AG09319 (cell line): ENCODE measurements around the gene ZC3H7B.

Experiments
- DNase-seq: peaks from one replicate; pipeline ENCODE4 v3.0.0-alpha.2; 2010; ENCODE audit warnings: low read depth; ENCODE audit errors: extremely low read depth
- CTCF ChIP-seq: IDR thresholded peaks from 2 replicates; pipeline ENCODE4 v1.5.1; 2011; ENCODE audit warnings: low read depth, mild to moderate bottlenecking, inconsistent platforms, low read length, moderate library complexity

The ZC3H7B gene

DNA sequence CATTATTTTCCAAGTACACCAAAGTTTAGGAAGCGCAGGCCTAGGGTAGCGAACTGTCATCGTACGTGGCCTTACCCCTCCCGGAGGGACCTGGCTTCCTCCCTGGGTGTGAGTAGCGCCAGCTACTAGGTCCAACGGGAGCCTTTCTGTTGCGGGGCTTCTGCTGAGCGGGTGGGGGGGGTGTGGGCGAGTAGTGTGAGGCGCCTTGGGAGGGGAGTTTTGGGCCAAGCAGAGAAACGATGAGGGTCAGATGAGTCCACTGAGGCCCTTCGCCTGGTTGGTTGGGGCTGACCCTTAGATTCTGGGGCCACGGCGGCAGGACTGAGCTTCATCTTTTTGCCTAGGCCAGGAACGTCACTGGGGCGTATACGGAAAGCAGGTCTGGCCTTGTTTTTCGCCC, 81.3 kb downstream of the ZC3H7B start:
- no peak for TF ChIP-seq CTCF
- DNase-seq: no peak

DNA sequence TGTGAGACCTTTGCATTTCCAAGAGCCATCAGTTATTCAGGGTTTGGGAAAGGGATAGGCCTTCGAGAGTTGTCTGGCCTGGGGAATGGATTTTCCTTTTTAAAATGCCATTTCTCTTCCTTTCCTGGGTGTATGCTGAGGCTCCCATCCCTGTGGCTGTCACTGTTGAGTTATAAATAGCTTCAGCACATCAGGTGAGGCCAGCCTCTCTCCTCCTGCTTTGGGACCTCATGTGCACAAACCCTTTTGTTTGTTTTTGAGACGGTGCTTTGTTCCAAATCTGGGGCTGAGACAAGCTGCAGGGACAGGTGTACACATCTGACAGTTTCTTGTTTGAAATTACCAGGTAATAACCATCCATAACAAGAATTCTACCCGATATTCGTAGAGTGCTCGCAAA, 81.8 kb downstream of the ZC3H7B start:
- TF ChIP-seq CTCF: no peak
- DNase-seq: no peak

DNA sequence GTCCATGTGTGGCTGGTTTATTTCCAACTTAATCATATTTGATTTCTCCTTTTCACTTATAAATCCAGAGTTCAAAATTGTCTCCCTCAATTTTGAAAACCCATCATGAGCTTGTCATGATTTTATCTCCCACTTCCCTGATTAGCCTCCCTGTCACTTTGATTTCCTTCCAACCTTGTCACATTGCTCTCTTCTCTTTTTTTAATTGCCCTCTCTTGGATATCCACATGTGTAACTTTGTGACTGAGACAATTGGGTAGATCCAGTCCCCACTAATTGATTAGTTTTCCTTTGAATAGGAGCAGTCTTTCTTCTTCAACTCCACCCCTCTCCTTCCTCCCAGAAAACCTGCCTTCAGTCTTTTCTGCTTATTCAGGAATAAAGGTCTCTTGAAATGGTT, 82.8 kb downstream of the ZC3H7B start:
- no peak for TF ChIP-seq CTCF
- no peak for DNase-seq

DNA sequence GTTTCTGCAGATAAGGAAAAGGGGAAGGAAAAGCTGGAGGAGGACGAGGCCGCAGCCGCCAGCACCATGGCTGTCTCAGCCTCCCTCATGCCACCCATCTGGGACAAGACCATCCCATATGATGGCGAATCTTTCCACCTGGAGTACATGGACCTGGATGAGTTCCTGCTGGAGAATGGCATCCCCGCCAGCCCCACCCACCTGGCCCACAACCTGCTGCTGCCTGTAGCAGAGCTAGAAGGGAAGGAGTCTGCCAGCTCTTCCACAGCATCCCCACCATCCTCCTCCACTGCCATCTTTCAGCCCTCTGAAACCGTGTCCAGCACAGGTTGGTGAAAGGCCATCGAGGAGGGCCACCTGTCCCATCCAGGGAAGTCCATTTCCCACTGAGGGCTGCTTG, 86.0 kb downstream of the ZC3H7B start:
- no peak for TF ChIP-seq CTCF
- DNase-seq: no peak

GRCh38 chr22:41394012-41394356, 92.7 kb downstream of the ZC3H7B start:
- no peak for DNase-seq
- TF ChIP-seq CTCF: no peak

- TF ChIP-seq CTCF: no peak
- no peak for DNase-seq
Measured at GRCh38 chr22:41395531-41396240, 94.4 kb downstream of the ZC3H7B start.

DNA sequence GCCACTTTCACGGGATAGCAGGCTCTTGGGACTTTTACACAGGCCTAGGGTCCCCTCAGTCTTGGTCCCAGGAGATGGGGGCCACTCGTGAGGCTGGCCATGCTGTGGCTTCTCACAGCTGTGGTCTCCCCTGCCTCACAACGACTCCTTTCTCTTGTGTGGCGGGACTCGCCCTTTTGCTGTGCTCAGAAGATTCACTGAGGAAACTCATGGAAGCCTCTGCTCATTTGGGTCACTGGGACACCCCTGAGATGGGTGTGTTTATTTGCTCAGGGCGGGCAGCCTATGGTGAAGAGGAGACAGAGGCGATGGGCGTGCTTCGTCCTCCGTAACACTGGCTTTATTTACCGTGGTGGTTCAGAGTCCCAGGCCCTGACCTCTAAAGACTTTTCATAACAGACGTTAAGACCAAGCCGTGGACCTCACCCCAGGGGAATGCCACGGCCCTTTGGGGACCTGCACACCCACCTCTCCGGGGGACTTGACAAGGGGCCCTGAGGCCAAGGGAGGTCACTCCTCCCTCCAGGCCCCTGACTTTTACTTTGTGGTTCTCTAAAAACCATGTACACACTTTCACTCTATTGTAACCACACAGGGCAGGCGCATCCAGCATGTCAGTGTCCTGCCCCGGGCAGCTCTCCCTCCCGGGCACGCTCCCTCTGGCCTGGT, 96.0 kb downstream of the ZC3H7B start:
- no peak for TF ChIP-seq CTCF
- DNase-seq: no peak
